ENCODE results near the gene PSMC1.

The PSMC1 gene

GRCh38 chr14:90294872-90295271 is 38.5 kb downstream of the PSMC1 start:
- no peak overlapping the region for H2BK15ac ChIP-seq (ENCODE audit: low read depth, poor library complexity, severe bottlenecking)
- no peak overlapping the region for H3K4me3 ChIP-seq (ENCODE audit: insufficient read depth in 1 of 2, low read depth in 1 of 2, low read length in 2 of 2)
- DNase-seq = peak; percentile 47
- no peak overlapping the region for H4K91ac ChIP-seq (ENCODE audit: low read length)
- no peak overlapping the region for H3K4me2 ChIP-seq (ENCODE audit: low read length, poor library complexity, severe bottlenecking)
- no peak overlapping the region for H3K14ac ChIP-seq (ENCODE audit: low read length in 2 of 2)
- H3K36me3 ChIP-seq (ENCODE audit: control insufficient read depth in 1 of 2, insufficient read depth in 2 of 2, low read depth in 1 of 2, low read length in 2 of 2) = peaks cover 38 to 85% of the 10 kb centered on the region in 2 experiments
- no peak overlapping the region for H3K4ac ChIP-seq (ENCODE audit: low read depth in 1 of 2, low read length in 2 of 2)
- H3K18ac ChIP-seq (ENCODE audit: low read depth in 1 of 2, low read length in 2 of 2) = no peak overlapping the region
- no peak overlapping the region for H2BK5ac ChIP-seq (ENCODE audit: low read depth, low read length, poor library complexity, severe bottlenecking)
- H3K9me3 ChIP-seq (ENCODE audit: control insufficient read depth, low read length) = no peaks in the 10 kb centered on the region
- no peak overlapping the region for H2BK120ac ChIP-seq (ENCODE audit: low read depth, low read length)
- no peak overlapping the region for H2AK5ac ChIP-seq (ENCODE audit: low read length, severe bottlenecking)
- H3K23ac ChIP-seq (ENCODE audit: low read length in 2 of 2) = peak overlapping the region in 1 of 2 experiments; percentile 53
- 100% methylated on average over 1 of the region's 2 CpGs for WGBS
- H3K4me1 ChIP-seq (ENCODE audit: control insufficient read depth, insufficient read depth, low read depth, low read length) = no peaks in the 10 kb centered on the region
- no peak overlapping the region for H4K8ac ChIP-seq (ENCODE audit: low read length)
- H2AFZ ChIP-seq (ENCODE audit: low read depth, low read length) = no peak overlapping the region
- no peak overlapping the region for H3K9ac ChIP-seq (ENCODE audit: low read length)
- no peak overlapping the region for H2BK12ac ChIP-seq (ENCODE audit: low read length in 2 of 2)
- H3K27ac ChIP-seq (ENCODE audit: low read length, poor library complexity, severe bottlenecking) = no peak overlapping the region
- H3K79me1 ChIP-seq (replicated peaks; ENCODE audit: low read length, poor library complexity, severe bottlenecking) = peaks cover 32% of the 10 kb centered on the region
- no peaks in the 10 kb centered on the region for H3K27me3 ChIP-seq (ENCODE audit: control insufficient read depth in 1 of 2, insufficient read depth in 1 of 2, low read length in 2 of 2)

GRCh38 chr14:90295870-90296516 is 39.6 kb downstream of the PSMC1 start:
- Histone ChIP-seq H3K4me1 (ENCODE audit: control insufficient read depth, insufficient read depth, low read depth, low read length) (no peaks in the 10 kb centered on the region), H2BK12ac (ENCODE audit: low read length in 2 of 2) (no peak overlapping the region), H4K8ac (ENCODE audit: low read length) (no peak overlapping the region), H2AFZ (ENCODE audit: low read depth, low read length) (no peak overlapping the region), H3K4me3 (ENCODE audit: insufficient read depth in 1 of 2, low read depth in 1 of 2, low read length in 2 of 2) (no peak overlapping the region), H2AK5ac (ENCODE audit: low read length, severe bottlenecking) (no peak overlapping the region), H2BK15ac (ENCODE audit: low read depth, poor library complexity, severe bottlenecking) (no peak overlapping the region), H2BK120ac (ENCODE audit: low read depth, low read length) (no peak overlapping the region), H3K9ac (ENCODE audit: low read length) (no peak overlapping the region), H3K18ac (ENCODE audit: low read depth in 1 of 2, low read length in 2 of 2) (no peak overlapping the region), H3K14ac (ENCODE audit: low read length in 2 of 2) (no peak overlapping the region), H3K23ac (ENCODE audit: low read length in 2 of 2) (no peak overlapping the region), H3K79me1 (replicated peaks; ENCODE audit: low read length, poor library complexity, severe bottlenecking) (peaks cover 32% of the 10 kb centered on the region), H4K91ac (ENCODE audit: low read length) (no peak overlapping the region), H3K4ac (ENCODE audit: low read depth in 1 of 2, low read length in 2 of 2) (no peak overlapping the region), H2BK5ac (ENCODE audit: low read depth, low read length, poor library complexity, severe bottlenecking) (no peak overlapping the region), H3K27ac (ENCODE audit: low read length, poor library complexity, severe bottlenecking) (no peak overlapping the region), H3K36me3 (ENCODE audit: control insufficient read depth in 1 of 2, insufficient read depth in 2 of 2, low read depth in 1 of 2, low read length in 2 of 2) (peaks cover 33 to 79% of the 10 kb centered on the region in 2 experiments), H3K9me3 (ENCODE audit: control insufficient read depth, low read length) (no peaks in the 10 kb centered on the region), H3K27me3 (ENCODE audit: control insufficient read depth in 1 of 2, insufficient read depth in 1 of 2, low read length in 2 of 2) (no peaks in the 10 kb centered on the region), H3K4me2 (ENCODE audit: low read length, poor library complexity, severe bottlenecking) (no peak overlapping the region)
- 90% methylated on average over 5 of the region's 5 CpGs for WGBS
- peak; percentile 48 for DNase-seq

- no peak overlapping the region for H2BK5ac ChIP-seq (ENCODE audit: low read depth, low read length, poor library complexity, severe bottlenecking)
- no peak overlapping the region for H4K8ac ChIP-seq (ENCODE audit: low read length)
- no peaks in the 10 kb centered on the region for H3K9me3 ChIP-seq (ENCODE audit: control insufficient read depth, low read length)
- no peak overlapping the region for H3K4me3 ChIP-seq (ENCODE audit: insufficient read depth in 1 of 2, low read depth in 1 of 2, low read length in 2 of 2)
- H3K4me1 ChIP-seq (ENCODE audit: control insufficient read depth, insufficient read depth, low read depth, low read length) = no peaks in the 10 kb centered on the region
- no peak overlapping the region for H2BK12ac ChIP-seq (ENCODE audit: low read length in 2 of 2)
- no peak overlapping the region for H2BK15ac ChIP-seq (ENCODE audit: low read depth, poor library complexity, severe bottlenecking)
- no peak overlapping the region for H2AFZ ChIP-seq (ENCODE audit: low read depth, low read length)
- H3K27me3 ChIP-seq (ENCODE audit: control insufficient read depth in 1 of 2, insufficient read depth in 1 of 2, low read length in 2 of 2) = no peaks in the 10 kb centered on the region
- no peak overlapping the region for H3K4me2 ChIP-seq (ENCODE audit: low read length, poor library complexity, severe bottlenecking)
- no peak overlapping the region for H3K14ac ChIP-seq (ENCODE audit: low read length in 2 of 2)
- peaks cover 29 to 76% of the 10 kb centered on the region in 2 experiments for H3K36me3 ChIP-seq (ENCODE audit: control insufficient read depth in 1 of 2, insufficient read depth in 2 of 2, low read depth in 1 of 2, low read length in 2 of 2)
- H3K4ac ChIP-seq (ENCODE audit: low read depth in 1 of 2, low read length in 2 of 2) = no peak overlapping the region
- no peak overlapping the region for H4K91ac ChIP-seq (ENCODE audit: low read length)
- no peak overlapping the region for H3K23ac ChIP-seq (ENCODE audit: low read length in 2 of 2)
- 92% methylated on average over 6 of the region's 7 CpGs for WGBS
- H3K18ac ChIP-seq (ENCODE audit: low read depth in 1 of 2, low read length in 2 of 2) = no peak overlapping the region
- peaks cover 28% of the 10 kb centered on the region for H3K79me1 ChIP-seq (replicated peaks; ENCODE audit: low read length, poor library complexity, severe bottlenecking)
- no peak overlapping the region for H2AK5ac ChIP-seq (ENCODE audit: low read length, severe bottlenecking)
- H3K9ac ChIP-seq (ENCODE audit: low read length) = no peak overlapping the region
- no peak overlapping the region for H2BK120ac ChIP-seq (ENCODE audit: low read depth, low read length)
- no peak for DNase-seq
- no peak overlapping the region for H3K27ac ChIP-seq (ENCODE audit: low read length, poor library complexity, severe bottlenecking)
Measured at GRCh38 chr14:90296641-90297040, 40.3 kb downstream of the PSMC1 start.

GRCh38 chr14:90297876-90298629 is 41.7 kb downstream of the PSMC1 start:
- no peak overlapping the region for H2AK5ac ChIP-seq (ENCODE audit: low read length, severe bottlenecking)
- no peak overlapping the region for H2BK120ac ChIP-seq (ENCODE audit: low read depth, low read length)
- peaks cover 23% of the 10 kb centered on the region for H3K79me1 ChIP-seq (replicated peaks; ENCODE audit: low read length, poor library complexity, severe bottlenecking)
- no peak overlapping the region for H3K27ac ChIP-seq (ENCODE audit: low read length, poor library complexity, severe bottlenecking)
- no peak overlapping the region for H3K4ac ChIP-seq (ENCODE audit: low read depth in 1 of 2, low read length in 2 of 2)
- 97% methylated on average over 11 of the region's 11 CpGs for WGBS
- H4K91ac ChIP-seq (ENCODE audit: low read length) = no peak overlapping the region
- H3K9ac ChIP-seq (ENCODE audit: low read length) = no peak overlapping the region
- no peak overlapping the region for H2BK12ac ChIP-seq (ENCODE audit: low read length in 2 of 2)
- no peak overlapping the region for H3K4me2 ChIP-seq (ENCODE audit: low read length, poor library complexity, severe bottlenecking)
- no peaks in the 10 kb centered on the region for H3K27me3 ChIP-seq (ENCODE audit: control insufficient read depth in 1 of 2, insufficient read depth in 1 of 2, low read length in 2 of 2)
- no peak overlapping the region for H2BK15ac ChIP-seq (ENCODE audit: low read depth, poor library complexity, severe bottlenecking)
- H3K36me3 ChIP-seq (ENCODE audit: control insufficient read depth in 1 of 2, insufficient read depth in 2 of 2, low read depth in 1 of 2, low read length in 2 of 2) = peaks cover 22 to 74% of the 10 kb centered on the region in 2 experiments
- no peak overlapping the region for H3K14ac ChIP-seq (ENCODE audit: low read length in 2 of 2)
- no peak overlapping the region for H2BK5ac ChIP-seq (ENCODE audit: low read depth, low read length, poor library complexity, severe bottlenecking)
- no peaks in the 10 kb centered on the region for H3K9me3 ChIP-seq (ENCODE audit: control insufficient read depth, low read length)
- H4K8ac ChIP-seq (ENCODE audit: low read length) = no peak overlapping the region
- no peaks in the 10 kb centered on the region for H3K4me1 ChIP-seq (ENCODE audit: control insufficient read depth, insufficient read depth, low read depth, low read length)
- H3K4me3 ChIP-seq (ENCODE audit: insufficient read depth in 1 of 2, low read depth in 1 of 2, low read length in 2 of 2) = no peak overlapping the region
- no peak for DNase-seq
- H3K23ac ChIP-seq (ENCODE audit: low read length in 2 of 2) = no peak overlapping the region
- no peak overlapping the region for H3K18ac ChIP-seq (ENCODE audit: low read depth in 1 of 2, low read length in 2 of 2)
- H2AFZ ChIP-seq (ENCODE audit: low read depth, low read length) = no peak overlapping the region

Data from mesenchymal stem cell (in vitro differentiated cells and primary cell).